ENCODE results near the gene RNF148. TPM values are rescaled to one million over a fixed set of nuclear protein-coding genes. Genes with fewer than 3 reads are reported as not detected.
A peak's percentile ranks its signal among the peaks of the same experiment; 100 is the strongest.

Gene RNF148
- total RNA-seq, 2 donors from 2014 or later, result 0.95 TPM; not detected in 1

DNA sequence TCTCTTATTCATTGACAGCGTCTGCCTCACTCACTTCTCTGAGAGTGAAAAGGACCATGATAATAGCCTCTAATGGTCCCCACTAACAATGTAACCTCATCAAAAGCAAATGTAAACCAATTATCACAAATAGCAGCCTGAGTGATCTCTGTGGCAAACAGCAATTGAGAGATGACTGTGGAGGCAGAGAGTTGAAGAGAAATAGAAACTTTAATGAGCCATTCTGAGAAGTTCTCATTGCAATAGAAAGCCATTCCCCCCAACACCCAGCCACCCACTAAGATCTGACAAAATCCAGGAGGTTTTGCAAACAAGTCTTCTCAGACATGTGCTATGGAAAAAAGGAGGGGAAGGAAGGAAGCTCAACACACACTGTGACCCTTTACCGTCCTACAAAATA, 44.2 kb upstream of the RNF148 start:
- H3K4me3 Mint-ChIP-seq, result no peak overlapping the region
- Histone ChIP-seq H3K4me1 (ENCODE audit: control insufficient read depth, insufficient read depth, low read length) (peaks cover 5% of the 10 kb centered on the region), H3K9me3 (ENCODE audit: control insufficient read depth, low read length) (no peaks in the 10 kb centered on the region), H3K9ac (ENCODE audit: extremely low read depth, low read length, poor library complexity, severe bottlenecking) (no peak overlapping the region), H3K36me3 (ENCODE audit: control insufficient read depth, insufficient read depth, low read length) (no peaks in the 10 kb centered on the region), H3K27ac (ENCODE audit: low read depth, low read length) (no peak overlapping the region), H3K27me3 (ENCODE audit: control insufficient read depth, insufficient read depth, low read length, poor library complexity, severe bottlenecking) (peaks cover 4% of the 10 kb centered on the region), H3K4me3 (ENCODE audit: low read length) (no peak overlapping the region)
- H3K27ac Mint-ChIP-seq, result peak overlapping the region; percentile 34
- H3K9me3 Mint-ChIP-seq, result no peaks in the 10 kb centered on the region
- TF ChIP-seq, protein P1, sequence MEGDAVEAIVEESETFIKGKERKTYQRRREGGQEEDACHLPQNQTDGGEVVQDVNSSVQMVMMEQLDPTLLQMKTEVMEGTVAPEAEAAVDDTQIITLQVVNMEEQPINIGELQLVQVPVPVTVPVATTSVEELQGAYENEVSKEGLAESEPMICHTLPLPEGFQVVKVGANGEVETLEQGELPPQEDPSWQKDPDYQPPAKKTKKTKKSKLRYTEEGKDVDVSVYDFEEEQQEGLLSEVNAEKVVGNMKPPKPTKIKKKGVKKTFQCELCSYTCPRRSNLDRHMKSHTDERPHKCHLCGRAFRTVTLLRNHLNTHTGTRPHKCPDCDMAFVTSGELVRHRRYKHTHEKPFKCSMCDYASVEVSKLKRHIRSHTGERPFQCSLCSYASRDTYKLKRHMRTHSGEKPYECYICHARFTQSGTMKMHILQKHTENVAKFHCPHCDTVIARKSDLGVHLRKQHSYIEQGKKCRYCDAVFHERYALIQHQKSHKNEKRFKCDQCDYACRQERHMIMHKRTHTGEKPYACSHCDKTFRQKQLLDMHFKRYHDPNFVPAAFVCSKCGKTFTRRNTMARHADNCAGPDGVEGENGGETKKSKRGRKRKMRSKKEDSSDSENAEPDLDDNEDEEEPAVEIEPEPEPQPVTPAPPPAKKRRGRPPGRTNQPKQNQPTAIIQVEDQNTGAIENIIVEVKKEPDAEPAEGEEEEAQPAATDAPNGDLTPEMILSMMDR (conservative IDR thresholded peaks at IDR 0.05), result no peak
- no peaks in the 10 kb centered on the region for H3K27me3 Mint-ChIP-seq (ENCODE audit: insufficient read depth)
- H3K4me1 Mint-ChIP-seq, result peaks cover 64% of the 10 kb centered on the region
- H3K36me3 Mint-ChIP-seq (ENCODE audit: low read depth), result no peaks in the 10 kb centered on the region
- 55% methylated on average over 2 of the region's 2 CpGs; no CpG with 5 or more reads in 1 of the 2 experiments for WGBS, 2 experiments (ENCODE audit: insufficient coverage in 1 of 2, insufficient read length in 1 of 2)
- DNase-seq, result no peak

DNA sequence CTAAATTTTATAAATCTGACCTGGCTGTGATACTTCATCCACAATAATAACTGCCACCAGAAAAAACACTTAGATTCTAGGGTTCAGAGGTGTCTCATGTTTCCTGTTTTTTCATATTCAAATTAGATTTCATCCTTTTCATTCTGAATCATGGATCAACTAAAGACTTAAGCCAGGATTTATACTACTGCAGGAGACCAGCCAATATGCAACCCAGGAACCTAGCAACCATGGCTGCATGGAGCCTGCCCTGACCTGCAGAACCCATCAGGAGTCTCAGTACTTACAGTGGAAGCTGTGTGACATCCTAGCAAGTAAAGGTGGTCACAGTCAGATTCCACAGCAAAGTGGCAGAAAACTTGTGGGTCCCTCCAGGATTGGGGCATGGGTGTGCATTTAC, 40.5 kb upstream of the RNF148 start:
- Mint-ChIP-seq H3K4me3 (no peak overlapping the region), H3K36me3 (ENCODE audit: low read depth) (no peaks in the 10 kb centered on the region), H3K27ac (no peak overlapping the region)

DNA sequence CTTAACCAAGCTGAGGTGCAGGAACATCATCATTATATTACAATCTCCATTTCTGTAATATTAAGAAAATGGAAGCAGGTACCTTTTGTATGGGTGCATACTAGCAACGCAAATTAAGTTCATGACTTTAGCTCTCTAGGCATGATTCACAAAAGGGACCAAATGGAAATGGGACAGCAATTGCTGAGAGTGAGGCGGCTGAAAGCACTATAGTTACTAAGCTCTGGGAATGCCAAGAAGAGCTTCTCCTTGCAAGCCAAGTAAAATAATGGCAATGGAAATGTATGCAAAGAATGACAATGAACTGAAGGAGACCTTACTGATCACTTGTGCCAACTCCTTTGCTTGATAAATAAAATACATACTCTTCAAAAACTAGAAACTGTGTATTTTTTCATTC, 36.2 kb upstream of the RNF148 start:
- Mint-ChIP-seq H3K9me3 (no peaks in the 10 kb centered on the region), H3K4me1 (peaks cover 24% of the 10 kb centered on the region), H3K4me3 (no peak overlapping the region), H3K27ac (no peak overlapping the region), H3K27me3 (ENCODE audit: insufficient read depth) (no peaks in the 10 kb centered on the region), H3K36me3 (ENCODE audit: low read depth) (peaks cover 2% of the 10 kb centered on the region)
- TF ChIP-seq, protein P1 (conservative IDR thresholded peaks at IDR 0.05), result no peak
- Histone ChIP-seq H3K9ac (ENCODE audit: extremely low read depth, low read length, poor library complexity, severe bottlenecking) (no peak overlapping the region), H3K4me1 (ENCODE audit: control insufficient read depth, insufficient read depth, low read length) (no peaks in the 10 kb centered on the region), H3K36me3 (ENCODE audit: control insufficient read depth, insufficient read depth, low read length) (no peaks in the 10 kb centered on the region), H3K27ac (ENCODE audit: low read depth, low read length) (no peak overlapping the region), H3K9me3 (ENCODE audit: control insufficient read depth, low read length) (no peaks in the 10 kb centered on the region), H3K4me3 (ENCODE audit: low read length) (no peak overlapping the region), H3K27me3 (ENCODE audit: control insufficient read depth, insufficient read depth, low read length, poor library complexity, severe bottlenecking) (no peaks in the 10 kb centered on the region)
- 76 to 80% methylated on average over 2 of the region's 2 CpGs for whole genome bisulfite sequencing, 2 experiments (ENCODE audit: insufficient coverage in 1 of 2, insufficient read length in 1 of 2)
- DNase-seq, result no peak

More for the DNA sequence above, 40.5 kb upstream of the RNF148 start:
- Histone ChIP-seq H3K4me1 (ENCODE audit: control insufficient read depth, insufficient read depth, low read length) (peaks cover 5% of the 10 kb centered on the region), H3K36me3 (ENCODE audit: control insufficient read depth, insufficient read depth, low read length) (no peaks in the 10 kb centered on the region), H3K9ac (ENCODE audit: extremely low read depth, low read length, poor library complexity, severe bottlenecking) (no peak overlapping the region), H3K4me3 (ENCODE audit: low read length) (no peak overlapping the region), H3K9me3 (ENCODE audit: control insufficient read depth, low read length) (no peaks in the 10 kb centered on the region), H3K27ac (ENCODE audit: low read depth, low read length) (no peak overlapping the region), H3K27me3 (ENCODE audit: control insufficient read depth, insufficient read depth, low read length, poor library complexity, severe bottlenecking) (peaks cover 4% of the 10 kb centered on the region)
- peaks cover 51% of the 10 kb centered on the region for H3K4me1 Mint-ChIP-seq
- TF ChIP-seq, protein P1 (conservative IDR thresholded peaks at IDR 0.05), result no peak
- no peak for DNase-seq
- H3K9me3 Mint-ChIP-seq, result no peaks in the 10 kb centered on the region
- H3K27me3 Mint-ChIP-seq (ENCODE audit: insufficient read depth), result no peaks in the 10 kb centered on the region
